Measurements from ENCODE around the gene MYO1H. TPM values are rescaled to one million over a fixed set of nuclear protein-coding genes. Genes with fewer than 3 reads are reported as not detected.

The MYO1H gene
- total RNA-seq, 2 experiments from 2014 or later: 0.28 to 0.59 TPM

- Histone ChIP-seq H3K9me2 (ENCODE audit: insufficient read depth, low read length) (no peaks in the 10 kb centered on the region), H3K36me3 (ENCODE audit: insufficient read depth, low read length) (peaks cover 54% of the 10 kb centered on the region), H4K20me1 (ENCODE audit: insufficient read depth, low read length) (no peaks in the 10 kb centered on the region), H2AFZ (ENCODE audit: low read length) (no peak overlapping the region), H3K79me2 (ENCODE audit: insufficient read depth, low read depth, low read length) (peaks cover 12% of the 10 kb centered on the region; the same call in 1 of the 2 replicates), H3K4me3 (ENCODE audit: low read depth, low read length, poor library complexity, severe bottlenecking) (no peak overlapping the region), H3K4me1 (ENCODE audit: insufficient read depth, low read length, poor library complexity, severe bottlenecking) (peaks cover 13% of the 10 kb centered on the region), H3K9me3 (ENCODE audit: low read length) (no peaks in the 10 kb centered on the region), H3K4me2 (ENCODE audit: low read length) (no peak overlapping the region), H3K27ac (ENCODE audit: low read depth, low read length, poor library complexity, severe bottlenecking) (no peak overlapping the region)
- no TSS peak for BruUV-seq (replicated peaks)
- DNase-seq (ENCODE audit: low spot score): no peak
- ChIA-PET CTCF (ENCODE audit: unreplicated experiment) (no interaction called here), POLR2A (interaction anchor here (1.5 kb wide), 1 partner anchor 214 kb away, joined by 4 read pairs; no protein-coding TSS in a partner anchor)
- no peak for TF ChIP-seq CTCF (conservative IDR thresholded peaks at IDR 0.05; ENCODE audit: low read length)
- no peak for TF ChIP-seq EZH2phosphoT487 (IDR thresholded peaks at IDR 0.05; ENCODE audit: borderline replicate concordance, low read depth, low read length)
- intact Hi-C loops (cut with micrococcal nuclease; ENCODE audit: unreplicated experiment): no loop called here
Measured at GRCh38 chr12:109464642-109465351, 117.1 kb downstream of the MYO1H start.

- Histone ChIP-seq H2AFZ (ENCODE audit: low read length) (no peak overlapping the region), H3K27ac (ENCODE audit: low read depth, low read length, poor library complexity, severe bottlenecking) (no peak overlapping the region), H4K20me1 (ENCODE audit: insufficient read depth, low read length) (no peaks in the 10 kb centered on the region), H3K36me3 (ENCODE audit: insufficient read depth, low read length) (peaks cover 51% of the 10 kb centered on the region), H3K4me1 (ENCODE audit: insufficient read depth, low read length, poor library complexity, severe bottlenecking) (peaks cover 6% of the 10 kb centered on the region), H3K9me3 (ENCODE audit: low read length) (no peaks in the 10 kb centered on the region), H3K4me3 (ENCODE audit: low read depth, low read length, poor library complexity, severe bottlenecking) (no peak overlapping the region), H3K79me2 (ENCODE audit: insufficient read depth, low read depth, low read length) (peaks cover 12% of the 10 kb centered on the region), H3K4me2 (ENCODE audit: low read length) (no peak overlapping the region), H3K9me2 (ENCODE audit: insufficient read depth, low read length) (no peaks in the 10 kb centered on the region)
- TF ChIP-seq CTCF (conservative IDR thresholded peaks at IDR 0.05; ENCODE audit: low read length) (no peak), EZH2phosphoT487 (IDR thresholded peaks at IDR 0.05; ENCODE audit: borderline replicate concordance, low read depth, low read length) (no peak)
- intact Hi-C loops (cut with micrococcal nuclease; ENCODE audit: unreplicated experiment): no loop called here
- ChIA-PET POLR2A (no interaction called here), CTCF (ENCODE audit: unreplicated experiment) (no interaction called here)
- no peak for DNase-seq (ENCODE audit: low spot score)
- BruUV-seq (replicated peaks): no TSS peak
Measured at GRCh38 chr12:109466305-109466704, 118.6 kb downstream of the MYO1H start.

GRCh38 chr12:109466821-109467220 lies 119.1 kb downstream of the MYO1H start:
- Histone ChIP-seq H3K4me1 (ENCODE audit: insufficient read depth, low read length, poor library complexity, severe bottlenecking) (peaks cover under 1% of the 10 kb centered on the region), H3K9me2 (ENCODE audit: insufficient read depth, low read length) (no peaks in the 10 kb centered on the region), H3K4me2 (ENCODE audit: low read length) (no peak overlapping the region), H2AFZ (ENCODE audit: low read length) (no peak overlapping the region), H3K9me3 (ENCODE audit: low read length) (no peaks in the 10 kb centered on the region), H3K27ac (ENCODE audit: low read depth, low read length, poor library complexity, severe bottlenecking) (no peak overlapping the region), H3K4me3 (ENCODE audit: low read depth, low read length, poor library complexity, severe bottlenecking) (no peak overlapping the region), H3K36me3 (ENCODE audit: insufficient read depth, low read length) (peaks cover 51% of the 10 kb centered on the region), H4K20me1 (ENCODE audit: insufficient read depth, low read length) (no peaks in the 10 kb centered on the region), H3K79me2 (ENCODE audit: insufficient read depth, low read depth, low read length) (peaks cover 13% of the 10 kb centered on the region; the same call in 1 of the 2 replicates)
- POLR2A ChIA-PET: no interaction called here
- no TSS peak for BruUV-seq (replicated peaks)
- TF ChIP-seq EZH2phosphoT487 (IDR thresholded peaks at IDR 0.05; ENCODE audit: borderline replicate concordance, low read depth, low read length): no peak
- TF ChIP-seq CTCF (conservative IDR thresholded peaks at IDR 0.05; ENCODE audit: low read length): no peak
- CTCF ChIA-PET (ENCODE audit: unreplicated experiment): no interaction called here
- DNase-seq (ENCODE audit: low spot score): no peak
- intact Hi-C loops (cut with micrococcal nuclease; ENCODE audit: unreplicated experiment): no loop called here

All from OCI-LY7 (cell line).